GM19240 (cell line): ENCODE measurements around the gene SDK1.

Experiments
- DNase-seq: peaks from one replicate; pipeline ENCODE4 v3.0.0; 2011; ENCODE audit warnings: low spot score; ENCODE audit not compliant: insufficient read length

Gene SDK1

DNA sequence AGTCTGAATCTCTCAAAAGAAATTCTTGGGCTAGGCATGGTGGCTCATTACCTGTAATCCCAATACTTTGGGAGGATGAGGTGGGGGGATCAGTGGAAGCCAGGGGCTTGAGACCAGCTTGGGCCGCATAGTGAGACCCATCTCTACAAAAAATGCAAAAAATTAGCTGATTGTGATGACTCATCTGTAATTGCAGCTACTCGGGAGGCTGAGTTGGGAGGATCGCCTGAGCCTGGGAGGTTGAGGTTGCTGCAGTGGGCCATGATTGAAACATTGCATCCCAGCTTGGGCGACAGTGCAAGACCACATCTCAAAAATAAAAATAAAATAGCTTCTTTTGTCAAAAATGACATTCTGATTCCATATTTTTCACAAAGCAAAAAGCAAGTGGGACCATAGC is 736.3 kb downstream of the SDK1 start:
- no peak for DNase-seq

DNA sequence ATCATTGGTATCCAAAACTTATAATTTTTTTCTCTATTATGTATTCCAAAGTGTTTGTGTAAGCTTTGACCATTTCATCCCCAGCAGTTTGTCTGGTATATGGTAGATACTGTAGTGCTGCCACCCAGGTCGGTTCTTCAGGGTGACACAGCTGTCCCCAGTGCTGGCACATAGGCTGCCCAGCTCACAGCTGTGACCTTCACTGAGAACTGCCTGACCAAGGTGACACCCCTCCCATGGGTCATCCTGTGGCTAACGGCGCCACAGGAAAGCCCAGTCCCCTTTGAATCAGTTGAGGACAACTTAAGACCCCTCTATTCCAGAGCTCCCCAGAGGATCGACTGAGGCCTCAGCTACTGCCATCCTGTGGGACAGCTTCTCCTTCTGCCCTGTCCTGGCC is 736.8 kb downstream of the SDK1 start:
- no peak for DNase-seq

DNA sequence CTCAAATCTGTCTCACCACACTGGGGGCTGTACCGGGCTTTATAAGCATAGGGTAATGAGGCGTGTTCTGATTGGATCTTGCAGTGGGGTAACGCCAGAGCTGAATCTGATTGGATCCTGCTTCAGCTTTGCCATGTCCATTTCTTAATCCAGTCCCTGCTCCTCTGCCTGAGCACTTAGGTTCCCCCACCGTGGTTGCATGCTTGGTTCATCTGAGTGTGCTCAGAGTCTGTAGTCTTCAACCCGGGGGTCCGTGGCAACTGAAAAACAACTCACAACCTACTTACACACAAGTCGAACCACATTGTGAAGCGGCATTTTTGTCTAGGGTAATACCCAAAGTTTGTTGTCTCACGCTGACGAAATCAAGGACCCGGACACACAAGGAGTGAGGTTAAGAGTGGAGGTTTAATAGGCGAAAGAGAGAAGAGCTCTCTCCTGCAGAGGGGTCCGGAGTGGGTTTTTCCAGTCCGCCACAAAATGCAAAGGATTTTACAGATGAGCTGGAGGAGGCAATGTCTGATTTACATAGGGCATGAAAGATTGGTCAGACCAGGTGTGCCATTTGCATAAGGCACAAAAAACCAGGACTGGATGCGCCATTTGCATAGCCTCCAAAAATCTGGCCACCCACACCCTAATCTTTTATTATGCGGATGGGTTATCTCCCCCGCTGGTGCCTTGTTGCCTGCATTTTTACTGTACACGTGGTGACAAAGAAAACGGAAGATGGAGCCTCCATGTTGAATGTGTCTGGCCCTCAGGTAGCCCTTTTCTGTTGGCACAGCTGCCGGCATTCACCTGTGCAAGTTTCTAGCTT is 739.3 kb downstream of the SDK1 start:
- no peak for DNase-seq

DNA sequence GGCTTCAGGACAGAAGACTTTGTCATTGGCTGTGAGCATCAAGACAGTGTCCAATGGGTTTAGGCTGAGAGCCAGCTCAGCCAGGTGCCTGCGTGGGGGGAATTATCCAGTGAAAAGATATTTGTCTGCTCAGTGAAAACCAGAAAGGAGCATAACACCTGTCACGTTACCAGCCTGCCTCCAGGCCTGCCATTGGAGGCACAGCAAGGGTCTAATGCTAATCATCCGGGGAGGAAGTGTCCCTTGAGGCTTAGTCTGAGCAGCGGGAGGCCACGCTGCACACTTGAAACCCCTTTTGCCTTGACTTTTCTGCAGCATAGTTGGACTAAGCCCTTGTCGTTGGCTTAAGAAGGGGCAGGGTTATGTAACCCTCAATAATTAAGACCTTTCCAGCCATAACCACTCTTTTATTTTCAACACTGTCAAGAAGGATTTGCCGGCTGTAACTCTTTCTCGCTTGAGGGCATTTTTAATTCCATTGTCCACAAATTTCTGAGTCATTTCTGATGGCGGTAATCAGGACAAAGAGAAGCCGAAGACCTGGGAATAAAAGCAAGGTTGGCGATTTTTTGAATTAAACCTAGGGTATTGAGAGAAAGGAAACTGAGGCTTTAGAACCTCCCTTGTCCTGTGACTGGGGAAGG is 741.5 kb downstream of the SDK1 start:
- DNase-seq: no peak

DNA sequence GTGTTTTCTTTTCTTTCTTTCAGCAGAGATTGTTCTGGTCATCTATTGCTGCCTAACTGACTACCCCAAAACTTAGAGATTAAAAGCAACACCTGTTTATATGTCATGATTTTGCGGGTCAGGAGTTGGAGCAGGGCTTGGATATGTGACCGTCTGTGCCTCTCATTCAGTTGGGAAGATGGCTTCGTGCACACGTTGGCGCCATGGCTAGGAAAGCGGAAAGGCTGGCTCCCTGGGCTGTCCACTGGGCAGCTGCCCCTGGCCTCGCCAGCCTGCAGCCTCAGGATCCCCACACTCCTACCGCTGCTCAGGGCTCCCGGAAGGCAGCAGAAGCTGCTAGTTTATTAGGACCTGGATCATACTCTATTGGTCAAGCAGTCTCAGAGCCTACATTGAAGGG is 742.9 kb downstream of the SDK1 start:
- DNase-seq: no peak

DNA sequence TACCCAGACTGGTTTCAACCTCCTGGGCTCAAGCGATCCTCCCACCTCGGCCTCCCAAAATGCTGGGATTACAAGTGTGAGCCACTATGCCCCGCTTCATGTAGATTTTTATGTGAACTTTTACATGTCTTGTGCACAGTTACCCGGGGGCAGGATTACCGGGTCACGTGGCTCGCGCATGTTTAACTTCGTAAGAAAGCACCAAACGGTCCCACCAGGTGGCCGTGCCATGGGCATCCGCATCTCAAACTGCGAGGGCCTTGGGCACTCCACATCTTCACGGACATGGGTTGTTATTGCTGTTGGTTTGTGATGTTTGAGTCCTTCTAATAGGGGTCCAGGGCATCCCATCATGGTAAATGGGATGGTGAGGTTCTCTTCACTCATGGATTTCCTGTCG is 744.4 kb downstream of the SDK1 start:
- no peak for DNase-seq

DNA sequence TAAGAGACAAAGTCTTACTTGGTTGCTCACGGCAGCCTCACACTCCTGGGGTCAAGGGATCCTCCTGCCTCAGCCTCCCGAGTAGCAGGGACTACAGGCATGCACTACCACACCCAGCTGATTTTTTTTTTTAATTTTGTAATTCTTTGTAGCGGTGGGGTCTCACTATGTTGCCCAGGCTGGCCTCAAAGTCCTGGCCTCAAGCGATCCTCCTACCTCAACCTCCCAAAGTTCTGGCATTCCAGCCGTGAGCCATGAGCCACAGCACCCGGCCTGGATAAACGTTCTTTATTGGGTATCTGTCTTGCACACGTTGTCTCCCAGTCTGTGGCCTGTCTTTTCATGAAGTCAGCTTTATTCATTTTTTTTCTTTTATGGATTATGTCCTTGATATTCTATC is 744.9 kb downstream of the SDK1 start:
- DNase-seq: no peak

DNA sequence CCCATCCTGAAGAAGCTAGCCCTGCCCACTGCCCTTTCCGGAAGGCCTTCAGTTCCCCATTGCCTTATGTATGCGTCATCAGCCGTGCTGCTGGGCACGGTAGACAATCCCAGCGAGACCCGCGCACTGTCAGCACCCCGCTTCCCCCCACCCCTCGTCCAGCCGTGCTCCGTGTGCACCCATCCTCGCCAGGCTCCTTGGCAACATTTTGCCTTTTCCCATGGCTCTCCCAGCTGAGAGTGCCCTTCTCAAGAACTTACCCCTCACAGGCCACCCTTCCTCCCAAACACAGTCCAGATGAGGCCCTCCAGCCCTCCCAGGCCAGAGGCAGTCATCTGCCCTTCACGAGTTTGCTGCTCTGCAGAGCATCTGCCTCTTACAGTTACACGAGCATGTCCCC is 747.3 kb downstream of the SDK1 start:
- DNase-seq: no peak

DNA sequence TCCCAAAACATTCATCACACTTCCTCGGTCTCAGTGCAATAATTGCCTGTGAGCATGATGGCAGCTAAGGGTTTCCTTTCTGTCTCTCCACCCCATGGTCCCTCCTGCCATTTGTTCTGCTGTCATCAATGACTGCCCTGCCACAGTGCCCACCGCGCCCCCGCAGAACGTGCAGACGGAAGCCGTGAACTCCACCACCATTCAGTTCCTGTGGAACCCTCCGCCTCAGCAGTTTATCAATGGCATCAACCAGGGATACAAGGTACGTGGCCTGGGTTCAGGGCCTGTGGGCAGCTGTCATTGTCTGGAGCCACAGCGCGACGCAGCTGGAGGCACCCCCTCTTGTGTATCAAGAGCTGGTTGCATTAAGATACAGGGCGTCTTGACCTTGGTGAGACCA is 748.1 kb downstream of the SDK1 start:
- no peak for DNase-seq

DNA sequence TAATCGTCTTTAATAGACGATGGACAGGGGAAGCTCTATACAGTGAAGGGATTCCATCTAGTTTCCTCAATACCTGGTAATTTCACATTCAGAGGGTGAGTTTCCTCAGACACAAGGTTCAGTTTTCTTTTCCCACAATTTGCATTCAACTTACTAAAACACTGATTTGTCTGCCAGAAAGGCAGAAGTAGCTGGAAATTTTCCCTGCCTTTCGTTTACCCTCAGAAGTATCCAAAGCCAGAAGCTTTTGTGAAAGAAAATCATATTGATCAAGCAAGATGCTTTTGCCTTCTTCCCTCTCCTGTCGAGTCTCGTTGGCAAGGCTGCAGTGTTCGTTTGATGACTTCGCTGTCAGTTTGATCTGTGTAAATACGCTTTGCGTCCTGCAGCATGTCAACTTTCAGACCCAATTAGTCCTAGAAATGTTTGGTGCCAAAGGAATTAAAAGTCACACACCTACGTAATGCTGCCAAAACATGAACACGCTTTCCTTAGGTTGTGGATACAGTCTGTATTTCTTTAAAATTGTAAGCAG is 749.1 kb downstream of the SDK1 start:
- DNase-seq: no peak

DNA sequence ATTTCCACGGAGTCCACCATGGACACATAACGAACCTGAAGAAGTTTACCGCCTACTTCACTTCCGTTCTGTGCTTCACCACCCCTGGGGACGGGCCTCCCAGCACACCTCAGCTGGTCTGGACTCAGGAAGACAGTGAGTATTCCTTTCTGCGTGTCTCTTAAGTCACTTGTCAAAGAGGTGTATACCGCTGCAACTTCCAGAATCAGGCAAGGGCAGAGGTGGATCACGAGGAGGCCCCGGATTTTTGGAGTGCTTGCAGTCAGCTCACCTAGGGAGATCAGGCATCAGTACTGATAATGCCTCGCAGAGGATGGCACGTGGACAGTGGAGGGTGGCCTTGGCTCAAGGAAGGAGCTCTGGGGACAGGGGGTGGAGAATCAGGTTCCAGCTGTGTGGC is 750.6 kb downstream of the SDK1 start:
- DNase-seq: no peak

DNA sequence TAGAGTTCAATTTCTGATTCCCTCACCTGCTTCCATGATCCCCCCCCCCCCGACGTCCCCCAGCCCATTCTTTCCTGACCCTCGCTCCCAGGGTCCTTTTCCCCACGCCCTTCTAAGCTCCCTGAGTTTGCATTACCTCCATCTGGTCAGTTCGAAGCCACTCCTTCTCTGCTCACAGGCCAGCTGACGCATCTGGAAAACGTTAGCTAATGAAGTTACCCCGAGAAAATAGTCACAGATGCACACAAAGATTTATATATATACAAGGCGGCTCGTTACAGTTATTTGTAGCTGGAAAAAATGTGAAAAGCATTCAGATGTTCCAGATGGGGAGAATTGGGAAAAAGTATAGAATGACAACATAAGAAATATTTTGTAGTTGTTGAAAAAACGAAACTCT is 751.1 kb downstream of the SDK1 start:
- DNase-seq: no peak

DNA sequence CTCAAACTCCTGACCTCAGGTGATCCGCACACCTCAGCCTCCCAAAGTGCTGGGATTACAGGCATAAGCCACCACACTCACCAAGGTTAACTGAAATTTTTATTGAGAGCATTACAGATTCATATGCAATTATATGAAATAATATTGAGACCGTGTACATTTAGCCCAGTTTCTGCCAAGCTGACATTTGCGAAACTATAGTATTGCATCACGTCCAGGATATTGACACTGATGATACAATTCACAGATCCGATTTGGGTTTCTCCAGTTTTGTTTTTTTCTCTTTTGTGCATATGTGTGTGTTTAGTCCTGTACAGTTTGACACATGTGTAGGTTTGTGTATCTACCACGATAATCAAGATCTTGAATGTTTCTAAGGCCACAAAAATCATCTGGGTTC is 753.1 kb downstream of the SDK1 start:
- no peak for DNase-seq

DNA sequence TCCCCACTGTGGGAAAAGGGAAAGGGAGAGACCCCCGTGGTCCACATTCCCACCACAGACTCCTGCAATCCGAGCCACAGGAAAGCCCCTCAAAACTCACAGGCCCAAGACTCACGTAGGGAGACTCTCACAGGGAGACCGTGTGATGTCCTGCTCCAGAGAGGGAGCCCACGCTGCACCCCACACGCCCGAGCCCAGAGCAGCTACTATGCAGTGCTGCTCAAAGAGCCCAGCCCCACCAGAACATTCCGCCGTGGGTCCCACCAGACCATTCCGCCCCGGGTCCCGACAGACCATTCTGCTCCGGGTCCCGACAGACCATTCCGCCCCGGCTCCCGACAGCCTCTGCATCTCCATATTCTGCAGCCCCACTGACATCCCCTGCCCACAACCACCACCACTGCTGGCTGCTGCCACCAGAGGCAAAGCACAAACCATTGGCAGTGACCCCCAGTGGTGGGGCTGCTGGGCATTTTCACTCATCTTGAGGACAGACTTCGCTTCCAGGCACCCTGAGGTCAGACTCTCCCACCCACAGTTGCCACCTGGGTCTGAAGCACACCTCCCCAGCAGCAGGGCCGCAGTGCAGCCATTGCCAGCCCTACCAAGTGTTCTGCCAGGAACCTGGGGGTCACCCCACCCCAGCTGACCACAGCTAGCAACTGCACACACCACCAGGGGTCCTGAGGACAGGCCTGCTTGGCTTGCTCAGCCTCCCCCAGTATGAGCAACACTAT is 755.7 kb downstream of the SDK1 start:
- DNase-seq: no peak

DNA sequence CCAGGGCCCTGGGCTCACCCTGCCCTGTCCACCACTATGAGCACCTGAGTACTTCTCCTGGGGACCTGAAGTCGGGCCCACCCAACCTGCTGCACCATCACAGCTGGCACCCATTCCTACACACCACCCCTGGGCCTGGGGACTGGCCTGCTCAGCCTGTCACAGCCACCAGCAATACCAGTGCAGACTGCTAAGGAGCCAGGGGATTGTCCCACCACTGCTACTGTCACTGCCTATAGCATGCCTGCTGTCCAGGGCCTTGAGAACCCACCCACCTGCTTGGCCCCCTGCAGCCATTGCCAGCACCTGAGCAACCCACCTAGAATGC is 756.2 kb downstream of the SDK1 start:
- no peak for DNase-seq

DNA sequence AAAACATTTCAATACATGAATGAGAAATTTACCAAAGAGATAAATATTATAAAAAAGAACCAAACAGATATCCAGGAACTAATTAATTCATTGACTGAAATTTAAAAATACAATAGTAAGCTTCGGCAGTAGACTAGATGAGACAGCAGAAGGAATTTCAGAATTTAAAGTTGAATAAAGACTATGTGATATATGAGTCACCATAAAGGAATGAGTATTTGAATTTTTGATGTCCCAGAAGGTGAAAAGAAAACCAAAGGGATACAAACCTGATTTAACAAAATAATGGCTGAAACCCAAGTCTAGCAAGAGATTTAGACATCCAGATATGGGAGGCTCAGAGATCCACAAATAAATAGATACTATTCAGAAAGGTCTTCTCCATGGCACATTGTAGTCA is 757.1 kb downstream of the SDK1 start:
- no peak for DNase-seq

DNA sequence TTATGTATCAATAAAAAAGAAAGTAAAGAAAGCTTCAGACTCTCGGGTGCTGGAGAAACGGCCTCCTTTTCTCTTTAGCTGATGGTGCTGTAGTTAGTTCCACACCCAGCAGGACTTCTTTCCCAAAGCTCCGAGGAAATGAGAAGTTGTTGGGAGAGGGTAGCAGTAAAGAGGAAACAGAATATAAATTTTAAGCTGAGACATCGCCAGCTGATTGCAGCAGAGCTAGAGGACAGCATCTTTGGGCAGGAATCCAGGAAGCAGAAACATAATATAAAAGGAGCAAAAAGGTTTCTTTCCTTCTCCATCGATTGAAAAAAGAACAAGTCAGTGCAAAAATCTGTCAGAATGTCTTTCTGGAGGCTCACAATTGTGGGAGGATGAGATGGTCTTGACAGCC is 764.1 kb downstream of the SDK1 start:
- no peak for DNase-seq

DNA sequence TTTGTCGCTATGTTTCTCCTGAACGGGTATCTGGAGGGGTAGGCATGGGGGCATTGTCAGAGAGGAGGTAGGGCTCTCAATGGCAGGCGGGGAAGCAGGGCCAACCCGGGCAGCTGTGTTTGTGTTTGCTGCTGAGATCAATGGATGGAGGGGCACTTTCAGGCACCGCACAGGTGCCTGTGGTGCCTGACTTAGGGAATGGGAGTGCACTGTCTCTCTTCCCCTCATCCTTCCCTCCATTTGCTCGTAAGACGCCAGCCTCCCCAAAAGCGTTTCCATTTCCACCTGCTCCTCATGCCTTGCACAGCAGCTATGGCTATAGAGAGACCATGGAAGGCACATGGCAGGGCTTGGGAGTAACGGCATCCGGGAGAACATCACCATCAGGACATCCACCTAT is 765.2 kb downstream of the SDK1 start:
- DNase-seq: no peak

DNA sequence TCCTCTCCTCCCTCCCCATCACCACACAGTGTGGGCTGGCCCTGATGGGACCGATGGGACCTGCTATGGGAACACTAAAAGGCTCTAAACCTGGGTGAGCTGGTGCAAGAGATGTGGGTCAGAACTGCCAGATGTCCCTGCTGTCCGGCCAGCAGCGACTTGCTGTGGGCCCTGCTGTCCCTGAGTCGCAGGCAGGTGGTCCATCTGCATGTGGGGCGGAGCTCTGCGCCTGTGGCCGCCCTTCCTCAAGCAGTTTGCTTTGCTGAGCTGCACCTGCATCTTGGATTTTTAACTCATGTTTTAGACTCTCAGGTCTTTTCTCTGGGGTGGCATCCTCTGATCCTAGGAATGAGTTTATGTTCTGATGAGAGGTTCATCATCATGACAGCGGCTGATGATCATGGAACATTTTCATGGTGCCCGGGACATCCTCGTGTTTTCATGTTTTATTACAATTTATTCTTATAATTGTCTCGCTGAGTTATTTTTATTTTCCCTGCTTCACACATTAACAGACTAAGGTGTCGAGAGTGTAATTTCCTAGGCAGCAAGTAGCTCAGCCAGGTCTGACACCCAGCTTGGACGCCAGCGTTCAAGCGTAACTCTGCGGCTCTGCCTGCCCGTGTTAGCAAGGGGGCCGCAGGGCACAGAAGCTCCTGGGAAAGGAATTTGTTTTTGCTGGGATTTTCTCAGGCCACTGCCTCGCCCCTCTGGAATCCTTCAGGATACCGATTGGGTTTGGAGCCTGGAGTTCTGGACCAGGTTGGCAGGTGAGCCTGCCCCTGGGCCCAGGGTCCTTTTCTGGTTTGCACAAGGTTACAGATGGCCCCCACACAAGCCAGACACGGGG is 765.8 kb downstream of the SDK1 start:
- DNase-seq: no peak

DNA sequence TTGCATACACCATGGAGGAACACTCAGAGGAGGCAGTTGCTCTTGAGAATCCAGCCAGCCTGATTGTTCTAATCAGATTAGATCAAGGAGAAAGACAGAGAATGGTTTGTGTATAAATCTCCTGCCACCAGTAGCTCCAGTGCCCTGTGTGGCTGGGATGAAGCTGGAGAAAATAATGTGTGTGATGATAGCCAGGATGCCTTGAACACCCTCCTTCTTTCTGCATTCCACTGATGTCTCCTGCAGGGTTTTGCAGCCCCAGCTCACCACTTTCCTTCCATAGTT is 766.4 kb downstream of the SDK1 start:
- DNase-seq: no peak

DNA sequence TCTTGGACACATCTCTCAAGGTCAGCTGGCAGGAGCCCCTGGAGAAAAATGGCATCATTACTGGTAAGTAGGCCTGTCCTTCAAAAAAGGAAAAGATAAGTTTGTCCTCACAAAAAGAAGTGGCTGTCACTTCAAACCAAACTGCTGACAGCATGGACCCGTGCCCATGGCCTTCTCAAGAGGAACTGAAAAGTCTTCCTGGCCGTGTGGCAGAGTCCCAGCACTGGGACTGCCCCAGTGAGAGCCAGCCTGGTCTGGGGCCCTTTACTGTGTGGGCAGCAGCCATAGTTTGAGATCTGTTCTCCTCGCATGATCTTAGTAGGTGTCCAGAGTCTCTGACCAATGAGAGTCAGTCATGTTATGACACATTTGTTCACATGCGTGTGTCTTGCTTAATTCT is 766.8 kb downstream of the SDK1 start:
- DNase-seq: no peak

DNA sequence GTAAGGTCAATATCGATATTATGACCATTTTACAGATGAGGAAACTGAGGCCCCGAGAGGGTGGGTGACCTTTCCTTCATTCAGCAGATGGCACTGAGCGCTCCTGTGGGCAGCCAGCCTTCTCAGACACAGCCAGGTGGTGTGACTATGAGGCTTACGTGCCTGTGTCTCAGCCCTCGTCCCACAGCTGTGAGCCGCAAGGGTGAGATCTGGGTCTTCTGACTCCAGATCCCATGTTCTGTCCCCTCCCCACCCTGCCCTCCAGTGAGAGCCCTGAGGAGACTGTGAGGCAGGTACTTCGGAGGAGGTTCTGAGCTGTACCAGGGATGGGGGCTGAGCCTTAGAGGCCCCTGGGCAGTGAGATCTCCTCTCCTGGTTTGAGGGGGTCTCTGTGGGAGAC is 767.2 kb downstream of the SDK1 start:
- DNase-seq: no peak
